ENCODE data around the gene MOGAT2.

Gene MOGAT2

DNA sequence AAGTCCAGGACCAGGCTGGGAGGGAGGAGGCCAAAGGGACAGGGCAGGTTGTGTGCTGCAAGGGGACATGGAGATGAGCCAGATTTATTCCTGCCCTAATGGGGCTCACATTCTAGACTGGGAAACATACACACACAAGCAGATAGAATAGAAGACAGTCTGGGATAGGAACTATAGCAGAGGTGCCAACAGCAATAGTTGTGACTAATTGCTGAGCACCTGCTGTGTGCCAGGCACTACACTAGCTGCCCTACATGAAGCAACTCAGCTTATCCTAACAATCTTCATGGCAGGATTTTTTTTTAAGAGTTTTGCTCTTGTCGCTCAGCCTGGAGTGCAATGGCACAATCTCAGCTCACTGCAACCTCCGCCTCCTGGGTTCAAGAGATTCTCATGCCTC, 11.4 kb downstream of the MOGAT2 start:
- TF ChIP-seq CTCF (IDR thresholded peaks at IDR 0.05; ENCODE audit: insufficient read depth, low read length) (no peak), REST (IDR thresholded peaks at IDR 0.05; ENCODE audit: insufficient replicate concordance, low read depth) (no peak), POLR2AphosphoS5 (IDR thresholded peaks at IDR 0.05; ENCODE audit: low read depth) (no peak), SPI1 (IDR thresholded peaks at IDR 0.05; ENCODE audit: borderline replicate concordance, low read depth) (no peak), GABPA (IDR thresholded peaks at IDR 0.05; ENCODE audit: low read depth) (no peak)
- H3K27ac ChIP-seq (replicated peaks): no peak overlapping the region
- no peak for DNase-seq (ENCODE audit: low read depth in 1 of 2, low spot score in 1 of 2)
- no peak overlapping the region for H3K4me3 ChIP-seq (replicated peaks; ENCODE audit: insufficient read depth, low read length)
- H3K27me3 ChIP-seq (ENCODE audit: insufficient read depth, poor library complexity, severe bottlenecking): no peaks in the 10 kb centered on the region

- H3K4me3 ChIP-seq (replicated peaks; ENCODE audit: insufficient read depth, low read length): no peak overlapping the region
- TF ChIP-seq POLR2AphosphoS5 (IDR thresholded peaks at IDR 0.05; ENCODE audit: low read depth) (no peak), CTCF (IDR thresholded peaks at IDR 0.05; ENCODE audit: insufficient read depth, low read length) (no peak), SPI1 (IDR thresholded peaks at IDR 0.05; ENCODE audit: borderline replicate concordance, low read depth) (no peak), GABPA (IDR thresholded peaks at IDR 0.05; ENCODE audit: low read depth) (no peak), REST (IDR thresholded peaks at IDR 0.05; ENCODE audit: insufficient replicate concordance, low read depth) (no peak)
- H3K27ac ChIP-seq (replicated peaks): no peak overlapping the region
- no peak for DNase-seq (ENCODE audit: low read depth in 1 of 2, low spot score in 1 of 2)
- H3K27me3 ChIP-seq (ENCODE audit: insufficient read depth, poor library complexity, severe bottlenecking): no peaks in the 10 kb centered on the region
These were observed 13.5 kb downstream of the MOGAT2 start for GRCh38 chr11:75731095-75731494.

DNA sequence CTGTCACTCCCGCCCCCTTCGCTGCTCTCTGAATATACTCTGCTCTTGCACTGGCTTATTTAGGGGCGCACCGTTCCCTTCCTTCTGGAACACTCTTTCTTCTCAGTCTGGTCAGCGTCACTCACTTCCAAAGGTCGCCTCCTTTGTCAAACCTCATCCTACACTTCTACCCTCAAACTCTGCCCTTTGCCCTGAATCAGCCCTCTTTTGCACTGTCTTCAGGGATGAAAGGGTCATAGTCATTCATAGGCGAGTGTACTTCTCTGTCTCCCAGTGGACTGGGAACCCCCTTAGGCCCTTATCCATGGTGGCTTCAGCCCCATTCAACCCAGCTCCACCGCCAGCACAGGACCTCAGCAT, 15.4 kb downstream of the MOGAT2 start:
- H3K27me3 ChIP-seq (ENCODE audit: insufficient read depth, poor library complexity, severe bottlenecking): no peaks in the 10 kb centered on the region
- H3K4me3 ChIP-seq (replicated peaks; ENCODE audit: insufficient read depth, low read length): no peak overlapping the region
- TF ChIP-seq REST (IDR thresholded peaks at IDR 0.05; ENCODE audit: insufficient replicate concordance, low read depth) (no peak), GABPA (IDR thresholded peaks at IDR 0.05; ENCODE audit: low read depth) (no peak), SPI1 (IDR thresholded peaks at IDR 0.05; ENCODE audit: borderline replicate concordance, low read depth) (no peak), CTCF (IDR thresholded peaks at IDR 0.05; ENCODE audit: insufficient read depth, low read length) (no peak), POLR2AphosphoS5 (IDR thresholded peaks at IDR 0.05; ENCODE audit: low read depth) (no peak)
- no peak overlapping the region for H3K27ac ChIP-seq (replicated peaks)
- DNase-seq (ENCODE audit: low read depth in 1 of 2, low spot score in 1 of 2): no peak
